Keratinocyte (primary cell): Measurements from ENCODE around the gene FCRL5. TPM values are rescaled to one million over a fixed set of nuclear protein-coding genes. Genes with fewer than 3 reads are reported as not detected.

Experiments
- DNase-seq: peaks from one replicate; pipeline ENCODE4 v3.0.0-alpha.2; 2011; ENCODE audit warnings: low read depth, missing footprints, low spot score
- FAIRE-seq: peaks from 2 replicates; lab custom pipeline; 2011; peaks lifted over from hg19 to GRCh38; lab: Jason Lieb, UNC
- H2AFZ ChIP-seq: 2 replicates; pipeline ENCODE4 v1.6.0; 2012; ENCODE audit warnings: low read length, control low read depth, inconsistent platforms; ENCODE audit not compliant: control insufficient read depth
- H3K27ac ChIP-seq: 2 replicates; pipeline ENCODE4 v1.5.1; 2011; ENCODE audit warnings: low read length; ENCODE audit not compliant: control insufficient read depth, insufficient read depth
- H3K27me3 ChIP-seq: 3 replicates; pipeline ENCODE4 v1.6.0; 2011; ENCODE audit warnings: low read length; ENCODE audit not compliant: control insufficient read depth, insufficient read depth; ENCODE audit errors: extremely low read depth
- H3K36me3 ChIP-seq, 2 experiments: 2 replicates in 1 of 2; 3 replicates in 1 of 2; pipeline ENCODE4 v1.5.1; 2011; ENCODE audit warnings: low read length in 2 of 2, mild to moderate bottlenecking in 1 of 2; ENCODE audit not compliant: control insufficient read depth in 2 of 2, insufficient read depth in 2 of 2; ENCODE audit errors: extremely low read depth in 1 of 2
- H3K4me1 ChIP-seq: 3 replicates; pipeline ENCODE4 v1.5.1; 2011; ENCODE audit warnings: low read length; ENCODE audit not compliant: control insufficient read depth, insufficient read depth; ENCODE audit errors: extremely low read depth
- H3K4me2 ChIP-seq: 3 replicates; pipeline ENCODE4 v1.6.0; 2011; ENCODE audit warnings: low read depth, low read length; ENCODE audit not compliant: control insufficient read depth, insufficient read depth; ENCODE audit errors: extremely low read depth
- H3K4me3 ChIP-seq, 3 experiments: fragments of 200-600 bp in 1 of 3; sonication (generic) in 1 of 3; 2 replicates in 2 of 3; 3 replicates in 1 of 3; pipeline ENCODE4 v1.5.1; 2011 to 2016; ENCODE audit warnings: low read length in 3 of 3, mild to moderate bottlenecking in 3 of 3, control low read depth in 2 of 3, inconsistent platforms in 1 of 3, low read depth in 1 of 3, mixed read lengths in 1 of 3, mixed run types in 1 of 3, moderate library complexity in 1 of 3; ENCODE audit not compliant: control insufficient read depth in 2 of 3, insufficient read depth in 2 of 3; ENCODE audit errors: extremely low read depth in 1 of 3
- H3K79me2 ChIP-seq: 2 replicates; pipeline ENCODE4 v1.6.0; 2012; ENCODE audit warnings: low read length; ENCODE audit not compliant: control insufficient read depth, insufficient read depth
- H3K9ac ChIP-seq: 3 replicates; pipeline ENCODE4 v1.6.0; 2011; ENCODE audit warnings: low read length; ENCODE audit not compliant: control insufficient read depth, insufficient read depth; ENCODE audit errors: extremely low read depth
- H3K9me1 ChIP-seq: 3 replicates; pipeline ENCODE4 v1.6.0; 2011; ENCODE audit warnings: low read length; ENCODE audit not compliant: control insufficient read depth, insufficient read depth; ENCODE audit errors: extremely low read depth
- H3K9me3 ChIP-seq: 2 replicates; pipeline ENCODE4 v1.5.1; 2012; ENCODE audit warnings: low read depth, low read length; ENCODE audit not compliant: control insufficient read depth
- H4K20me1 ChIP-seq: 3 replicates; pipeline ENCODE4 v1.6.0; 2011; ENCODE audit warnings: low read length; ENCODE audit not compliant: control insufficient read depth, insufficient read depth; ENCODE audit errors: extremely low read depth
- EZH2 ChIP-seq: IDR thresholded peaks from one replicate; pipeline ENCODE4 v1.6.1; 2012; ENCODE audit warnings: inconsistent platforms, mild to moderate bottlenecking, low read length, moderate library complexity
- dilution Hi-C: fragments of 300-500 bp; cut with MboI; formaldehyde crosslinking; loops from one replicate; pipeline ENCODE4 v1.7.0; 2020; ENCODE audit warnings: low sequenced_read_pairs; ENCODE audit not compliant: extremely low pct_ligation_motif_present
- polyA plus RNA-seq, 5 experiments: library from polyadenylated mRNA; depleted of rRNA in 3 of 5; stranded (reverse) in 3 of 5; stranded (forward) in 1 of 5; unstranded in 1 of 5; fragments of >200 nt; gene quantifications; 1 replicate in 1 of 5; 2 replicates in 3 of 5; 3 replicates in 1 of 5; pipeline versions ENCODE4 v1.2.1 to v1.2.3, GENCODE V29; 2011 to 2012; ENCODE audit warnings: missing spikeins in 2 of 5, low read depth in 1 of 5, low replicate concordance in 1 of 5
- TF ChIP-seq, protein P1 (sequence below), 3 experiments: IDR thresholded peaks in 1 of 3; conservative IDR thresholded peaks in 1 of 3; optimal IDR thresholded peaks in 1 of 3; 2 replicates in 2 of 3; 3 replicates in 1 of 3; pipeline versions ENCODE3 to v1.5.1; 2011; ENCODE audit warnings: low read length in 3 of 3, mild to moderate bottlenecking in 3 of 3, moderate library complexity in 2 of 3, control low read depth in 1 of 3, inconsistent platforms in 1 of 3; ENCODE audit not compliant: insufficient read depth in 2 of 3; ENCODE audit errors: extremely low read depth in 1 of 3

Gene FCRL5
- polyA plus RNA-seq, 1 donor (not counting 4 experiments of a cell fraction or from before 2014, with no cell fraction given) = not detected

GRCh38 chr1:157575744-157576143 is 23.4 kb upstream of the FCRL5 start:
- H3K4me1 ChIP-seq = no peaks in the 10 kb centered on the region
- no peak overlapping the region for H3K9ac ChIP-seq
- H3K36me3 ChIP-seq = no peaks in the 10 kb centered on the region
- no peak overlapping the region for H3K4me3 ChIP-seq
- DNase-seq (no peak), FAIRE-seq (no peak)
- no peaks in the 10 kb centered on the region for H3K79me2 ChIP-seq
- dilution Hi-C loops = no loop called here
- H4K20me1 ChIP-seq = no peaks in the 10 kb centered on the region
- no peak for TF ChIP-seq EZH2
- TF ChIP-seq, protein P1, sequence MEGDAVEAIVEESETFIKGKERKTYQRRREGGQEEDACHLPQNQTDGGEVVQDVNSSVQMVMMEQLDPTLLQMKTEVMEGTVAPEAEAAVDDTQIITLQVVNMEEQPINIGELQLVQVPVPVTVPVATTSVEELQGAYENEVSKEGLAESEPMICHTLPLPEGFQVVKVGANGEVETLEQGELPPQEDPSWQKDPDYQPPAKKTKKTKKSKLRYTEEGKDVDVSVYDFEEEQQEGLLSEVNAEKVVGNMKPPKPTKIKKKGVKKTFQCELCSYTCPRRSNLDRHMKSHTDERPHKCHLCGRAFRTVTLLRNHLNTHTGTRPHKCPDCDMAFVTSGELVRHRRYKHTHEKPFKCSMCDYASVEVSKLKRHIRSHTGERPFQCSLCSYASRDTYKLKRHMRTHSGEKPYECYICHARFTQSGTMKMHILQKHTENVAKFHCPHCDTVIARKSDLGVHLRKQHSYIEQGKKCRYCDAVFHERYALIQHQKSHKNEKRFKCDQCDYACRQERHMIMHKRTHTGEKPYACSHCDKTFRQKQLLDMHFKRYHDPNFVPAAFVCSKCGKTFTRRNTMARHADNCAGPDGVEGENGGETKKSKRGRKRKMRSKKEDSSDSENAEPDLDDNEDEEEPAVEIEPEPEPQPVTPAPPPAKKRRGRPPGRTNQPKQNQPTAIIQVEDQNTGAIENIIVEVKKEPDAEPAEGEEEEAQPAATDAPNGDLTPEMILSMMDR (optimal IDR thresholded peaks at IDR 0.05 in 1 of 3, IDR thresholded peaks at IDR 0.05 in 1 of 3, conservative IDR thresholded peaks at IDR 0.05 in 1 of 3; ENCODE audit: extremely low read depth in 1 of 3, insufficient read depth in 2 of 3, low read length in 3 of 3) = no peak
- H3K4me2 ChIP-seq = no peak overlapping the region
- H2AFZ ChIP-seq = no peak overlapping the region
- no peaks in the 10 kb centered on the region for H3K27me3 ChIP-seq
- no peaks in the 10 kb centered on the region for H3K9me3 ChIP-seq
- H3K27ac ChIP-seq = no peak overlapping the region
- no peaks in the 10 kb centered on the region for H3K9me1 ChIP-seq

DNA sequence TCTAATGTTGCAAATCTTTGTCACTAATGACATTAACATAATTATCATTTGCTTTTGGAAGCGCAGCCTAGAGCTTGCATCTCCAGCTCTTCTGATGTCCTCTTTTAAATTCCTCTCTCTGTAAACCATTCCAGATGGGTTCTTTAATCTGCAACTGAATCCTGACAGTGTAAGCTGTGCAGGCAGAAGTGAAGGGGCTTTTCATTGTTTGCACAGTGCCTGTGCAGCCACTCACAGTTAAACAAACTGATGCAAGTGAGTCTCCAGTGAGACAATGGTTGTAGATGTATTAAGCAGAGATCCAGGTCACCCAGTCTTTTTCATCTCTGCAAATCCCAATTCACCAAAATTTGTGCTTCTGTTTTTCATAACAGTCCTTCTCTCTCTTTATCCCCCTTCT is 22.5 kb upstream of the FCRL5 start:
- DNase-seq (no peak), FAIRE-seq (no peak)
- TF ChIP-seq, protein P1 (optimal IDR thresholded peaks at IDR 0.05 in 1 of 3, IDR thresholded peaks at IDR 0.05 in 1 of 3, conservative IDR thresholded peaks at IDR 0.05 in 1 of 3; ENCODE audit: extremely low read depth in 1 of 3, insufficient read depth in 2 of 3, low read length in 3 of 3) = no peak
- no peak for TF ChIP-seq EZH2
- Histone ChIP-seq H3K36me3 (no peaks in the 10 kb centered on the region), H3K79me2 (no peaks in the 10 kb centered on the region), H3K27ac (no peak overlapping the region), H3K4me3 (no peak overlapping the region), H3K9me1 (no peaks in the 10 kb centered on the region), H3K9ac (no peak overlapping the region), H2AFZ (no peak overlapping the region), H3K4me1 (no peaks in the 10 kb centered on the region), H3K9me3 (no peaks in the 10 kb centered on the region), H4K20me1 (no peaks in the 10 kb centered on the region), H3K27me3 (no peaks in the 10 kb centered on the region), H3K4me2 (no peak overlapping the region)
- dilution Hi-C loops = no loop called here
